ENCODE data around the gene TTLL9.

TTLL9 gene

DNA sequence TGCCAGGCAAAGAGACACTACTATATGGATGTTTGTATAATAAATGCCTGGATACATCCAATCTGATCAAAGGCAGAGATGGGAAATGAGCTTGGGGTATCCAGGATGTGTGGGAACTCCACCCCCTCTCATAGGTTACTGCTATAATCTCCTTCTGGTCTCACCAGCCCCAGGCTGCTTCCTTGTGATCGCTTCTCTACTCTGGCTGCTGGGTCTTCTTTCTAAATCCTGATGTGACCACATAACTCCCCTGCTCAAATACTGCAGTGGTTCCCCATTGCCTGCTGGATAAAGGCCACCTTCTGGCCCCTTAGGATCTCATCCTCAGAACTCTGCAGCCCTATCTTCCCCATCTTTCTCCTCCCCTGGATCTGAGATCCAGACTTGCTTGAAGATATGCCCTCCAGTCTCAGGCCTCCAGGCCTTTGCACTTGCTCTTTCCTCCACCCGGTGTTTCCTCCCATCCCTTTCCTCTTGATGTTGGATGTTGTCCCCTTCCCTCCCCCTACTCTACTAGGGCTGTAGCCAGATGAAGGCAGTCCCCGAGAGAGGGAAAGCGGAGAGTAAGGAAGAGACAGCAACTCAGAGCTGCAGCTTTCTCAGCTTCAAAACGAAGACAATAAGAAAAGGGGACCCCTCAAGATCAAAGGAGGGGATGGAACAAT lies 96.7 kb downstream of the TTLL9 start:
- TF ChIP-seq CTCF (IDR thresholded peaks at IDR 0.05; ENCODE audit: low read depth, low read length), result no peak
- Histone ChIP-seq H3K36me3 (no peaks in the 10 kb centered on the region), H3K9me3 (no peaks in the 10 kb centered on the region), H3K4me1 (peaks cover 19% of the 10 kb centered on the region), H3K27me3 (no peaks in the 10 kb centered on the region), H3K4me3 (ENCODE audit: low read depth, low read length) (peak overlapping the region; percentile 90)
- no peak for DNase-seq

GRCh38 chr20:31967830-31968249 lies 97.4 kb downstream of the TTLL9 start, which contains the start of gene XKR7:
Gene XKR7, plus strand, starts transcription at chr20:31968151. Its CDS starts 25 bp downstream, at chr20:31968176.
- peak within 1 kb of the TSS; percentile 90 for H3K4me3 ChIP-seq (ENCODE audit: low read depth, low read length)
- no peaks in the 10 kb centered on the region for H3K36me3 ChIP-seq
- H3K9me3 ChIP-seq, result no peaks in the 10 kb centered on the region
- TF ChIP-seq CTCF (IDR thresholded peaks at IDR 0.05; ENCODE audit: low read depth, low read length), result no peak
- no peaks in the 10 kb centered on the region for H3K27me3 ChIP-seq
- DNase-seq, result peak; percentile 64
- H3K4me1 ChIP-seq, result peaks cover 18% of the 10 kb centered on the region

GRCh38 chr20:31968291-31969126 lies 98.1 kb downstream of the TTLL9 start:
- no peak for TF ChIP-seq CTCF (IDR thresholded peaks at IDR 0.05; ENCODE audit: low read depth, low read length)
- Histone ChIP-seq H3K27me3 (no peaks in the 10 kb centered on the region), H3K4me3 (ENCODE audit: low read depth, low read length) (peak overlapping the region; percentile 90), H3K36me3 (no peaks in the 10 kb centered on the region), H3K4me1 (peaks cover 14% of the 10 kb centered on the region), H3K9me3 (no peaks in the 10 kb centered on the region)
- peak; percentile 55 for DNase-seq

GRCh38 chr20:31969991-31970390 lies 99.6 kb downstream of the TTLL9 start:
- Histone ChIP-seq H3K4me3 (ENCODE audit: low read depth, low read length) (peak overlapping the region; percentile 90), H3K4me1 (peaks cover 14% of the 10 kb centered on the region), H3K27me3 (no peaks in the 10 kb centered on the region), H3K36me3 (no peaks in the 10 kb centered on the region), H3K9me3 (no peaks in the 10 kb centered on the region)
- TF ChIP-seq CTCF (IDR thresholded peaks at IDR 0.05; ENCODE audit: low read depth, low read length), result no peak
- no peak for DNase-seq

GRCh38 chr20:31972471-31973021 lies 102.1 kb downstream of the TTLL9 start:
- no peaks in the 10 kb centered on the region for H3K36me3 ChIP-seq
- H3K4me3 ChIP-seq (ENCODE audit: low read depth, low read length), result no peak overlapping the region
- no peaks in the 10 kb centered on the region for H3K9me3 ChIP-seq
- DNase-seq, result no peak
- H3K4me1 ChIP-seq, result peaks cover 11% of the 10 kb centered on the region
- no peaks in the 10 kb centered on the region for H3K27me3 ChIP-seq
- no peak for TF ChIP-seq CTCF (IDR thresholded peaks at IDR 0.05; ENCODE audit: low read depth, low read length)

Data from BE2C (cell line).